ENCODE measurements around the gene TFEB.

The TFEB gene

DNA sequence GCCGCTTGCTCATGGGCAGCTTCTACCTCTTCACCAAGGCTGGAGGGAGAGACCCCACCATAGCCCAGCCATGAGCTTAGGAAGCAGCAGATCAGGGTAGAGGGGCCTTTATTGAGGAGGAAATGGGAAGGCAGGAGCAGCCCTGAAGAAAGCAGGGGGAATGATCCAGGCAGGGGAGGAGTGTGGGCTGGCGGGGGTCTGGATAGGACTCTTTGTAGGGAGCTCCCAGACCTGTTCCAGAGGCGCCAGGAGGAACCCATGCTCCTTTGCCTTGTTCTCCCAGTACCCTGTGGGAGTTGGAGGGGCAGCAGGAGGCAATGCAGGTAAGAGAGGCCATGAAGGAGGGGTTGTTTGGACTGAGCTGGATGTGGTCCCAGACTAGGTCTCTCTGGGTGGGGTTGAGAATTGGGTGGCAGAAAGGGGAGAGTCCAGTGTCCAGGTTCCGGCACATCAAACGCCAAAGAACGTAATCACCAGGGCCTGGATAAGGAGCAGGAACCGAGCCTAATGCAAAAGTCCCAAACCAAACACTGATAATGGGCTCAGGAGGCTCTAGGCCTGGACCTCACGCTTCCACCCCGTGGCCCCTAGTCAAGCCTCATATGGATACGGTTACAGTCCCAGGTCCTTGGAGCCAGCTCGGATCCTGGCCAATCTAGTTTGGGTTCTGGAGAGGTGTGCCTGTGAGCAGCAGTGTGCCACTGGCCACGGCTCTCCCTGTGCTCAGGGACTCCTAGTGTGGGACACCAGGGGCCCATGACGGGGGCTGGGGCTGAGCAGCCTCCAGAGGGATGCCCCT, 23.9 kb upstream of the TFEB start:
- Histone ChIP-seq H3K4me3 (replicated peaks; ENCODE audit: insufficient read depth, low read length) (no peak overlapping the region), H3K27ac (replicated peaks) (no peak overlapping the region), H3K27me3 (ENCODE audit: insufficient read depth, poor library complexity, severe bottlenecking) (no peaks in the 10 kb centered on the region)
- DNase-seq (ENCODE audit: low read depth in 1 of 2, low spot score in 1 of 2), result no peak
- TF ChIP-seq SPI1 (IDR thresholded peaks at IDR 0.05; ENCODE audit: borderline replicate concordance, low read depth), result no peak
- TF ChIP-seq GABPA (IDR thresholded peaks at IDR 0.05; ENCODE audit: low read depth), result no peak
- TF ChIP-seq POLR2AphosphoS5 (IDR thresholded peaks at IDR 0.05; ENCODE audit: low read depth), result no peak
- TF ChIP-seq, protein P1, sequence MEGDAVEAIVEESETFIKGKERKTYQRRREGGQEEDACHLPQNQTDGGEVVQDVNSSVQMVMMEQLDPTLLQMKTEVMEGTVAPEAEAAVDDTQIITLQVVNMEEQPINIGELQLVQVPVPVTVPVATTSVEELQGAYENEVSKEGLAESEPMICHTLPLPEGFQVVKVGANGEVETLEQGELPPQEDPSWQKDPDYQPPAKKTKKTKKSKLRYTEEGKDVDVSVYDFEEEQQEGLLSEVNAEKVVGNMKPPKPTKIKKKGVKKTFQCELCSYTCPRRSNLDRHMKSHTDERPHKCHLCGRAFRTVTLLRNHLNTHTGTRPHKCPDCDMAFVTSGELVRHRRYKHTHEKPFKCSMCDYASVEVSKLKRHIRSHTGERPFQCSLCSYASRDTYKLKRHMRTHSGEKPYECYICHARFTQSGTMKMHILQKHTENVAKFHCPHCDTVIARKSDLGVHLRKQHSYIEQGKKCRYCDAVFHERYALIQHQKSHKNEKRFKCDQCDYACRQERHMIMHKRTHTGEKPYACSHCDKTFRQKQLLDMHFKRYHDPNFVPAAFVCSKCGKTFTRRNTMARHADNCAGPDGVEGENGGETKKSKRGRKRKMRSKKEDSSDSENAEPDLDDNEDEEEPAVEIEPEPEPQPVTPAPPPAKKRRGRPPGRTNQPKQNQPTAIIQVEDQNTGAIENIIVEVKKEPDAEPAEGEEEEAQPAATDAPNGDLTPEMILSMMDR (IDR thresholded peaks at IDR 0.05; ENCODE audit: insufficient read depth, low read length), result no peak
- TF ChIP-seq, protein P2, sequence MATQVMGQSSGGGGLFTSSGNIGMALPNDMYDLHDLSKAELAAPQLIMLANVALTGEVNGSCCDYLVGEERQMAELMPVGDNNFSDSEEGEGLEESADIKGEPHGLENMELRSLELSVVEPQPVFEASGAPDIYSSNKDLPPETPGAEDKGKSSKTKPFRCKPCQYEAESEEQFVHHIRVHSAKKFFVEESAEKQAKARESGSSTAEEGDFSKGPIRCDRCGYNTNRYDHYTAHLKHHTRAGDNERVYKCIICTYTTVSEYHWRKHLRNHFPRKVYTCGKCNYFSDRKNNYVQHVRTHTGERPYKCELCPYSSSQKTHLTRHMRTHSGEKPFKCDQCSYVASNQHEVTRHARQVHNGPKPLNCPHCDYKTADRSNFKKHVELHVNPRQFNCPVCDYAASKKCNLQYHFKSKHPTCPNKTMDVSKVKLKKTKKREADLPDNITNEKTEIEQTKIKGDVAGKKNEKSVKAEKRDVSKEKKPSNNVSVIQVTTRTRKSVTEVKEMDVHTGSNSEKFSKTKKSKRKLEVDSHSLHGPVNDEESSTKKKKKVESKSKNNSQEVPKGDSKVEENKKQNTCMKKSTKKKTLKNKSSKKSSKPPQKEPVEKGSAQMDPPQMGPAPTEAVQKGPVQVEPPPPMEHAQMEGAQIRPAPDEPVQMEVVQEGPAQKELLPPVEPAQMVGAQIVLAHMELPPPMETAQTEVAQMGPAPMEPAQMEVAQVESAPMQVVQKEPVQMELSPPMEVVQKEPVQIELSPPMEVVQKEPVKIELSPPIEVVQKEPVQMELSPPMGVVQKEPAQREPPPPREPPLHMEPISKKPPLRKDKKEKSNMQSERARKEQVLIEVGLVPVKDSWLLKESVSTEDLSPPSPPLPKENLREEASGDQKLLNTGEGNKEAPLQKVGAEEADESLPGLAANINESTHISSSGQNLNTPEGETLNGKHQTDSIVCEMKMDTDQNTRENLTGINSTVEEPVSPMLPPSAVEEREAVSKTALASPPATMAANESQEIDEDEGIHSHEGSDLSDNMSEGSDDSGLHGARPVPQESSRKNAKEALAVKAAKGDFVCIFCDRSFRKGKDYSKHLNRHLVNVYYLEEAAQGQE (IDR thresholded peaks at IDR 0.05; ENCODE audit: insufficient replicate concordance, low read depth), result no peak

DNA sequence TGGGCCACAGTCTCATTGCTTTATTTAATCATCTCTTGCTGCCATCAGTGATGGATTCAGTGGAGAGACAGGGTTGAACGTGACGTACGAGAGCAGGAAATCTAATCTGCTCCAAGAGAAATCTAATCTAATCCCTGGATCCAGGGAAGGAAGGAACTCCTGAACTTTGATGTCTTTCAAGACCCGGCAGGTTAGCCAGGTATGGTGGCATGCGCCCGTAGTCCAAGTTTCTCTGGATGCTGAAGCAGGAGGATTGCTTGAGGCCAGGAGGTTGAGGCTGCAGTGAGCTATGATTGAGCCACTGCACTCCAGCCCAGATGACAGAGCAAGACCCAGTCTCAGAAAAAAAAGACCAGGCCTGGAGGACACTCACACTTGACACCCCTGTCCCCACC, 23.2 kb upstream of the TFEB start:
- DNase-seq (ENCODE audit: low read depth in 1 of 2, low spot score in 1 of 2), result no peak
- TF ChIP-seq POLR2AphosphoS5 (IDR thresholded peaks at IDR 0.05; ENCODE audit: low read depth), result no peak
- TF ChIP-seq, protein P1 (IDR thresholded peaks at IDR 0.05; ENCODE audit: insufficient read depth, low read length), result no peak
- TF ChIP-seq GABPA (IDR thresholded peaks at IDR 0.05; ENCODE audit: low read depth), result no peak
- TF ChIP-seq SPI1 (IDR thresholded peaks at IDR 0.05; ENCODE audit: borderline replicate concordance, low read depth), result no peak
- TF ChIP-seq, protein P2 (IDR thresholded peaks at IDR 0.05; ENCODE audit: insufficient replicate concordance, low read depth), result no peak
- Histone ChIP-seq H3K4me3 (replicated peaks; ENCODE audit: insufficient read depth, low read length) (no peak overlapping the region), H3K27ac (replicated peaks) (no peak overlapping the region), H3K27me3 (ENCODE audit: insufficient read depth, poor library complexity, severe bottlenecking) (no peaks in the 10 kb centered on the region)

DNA sequence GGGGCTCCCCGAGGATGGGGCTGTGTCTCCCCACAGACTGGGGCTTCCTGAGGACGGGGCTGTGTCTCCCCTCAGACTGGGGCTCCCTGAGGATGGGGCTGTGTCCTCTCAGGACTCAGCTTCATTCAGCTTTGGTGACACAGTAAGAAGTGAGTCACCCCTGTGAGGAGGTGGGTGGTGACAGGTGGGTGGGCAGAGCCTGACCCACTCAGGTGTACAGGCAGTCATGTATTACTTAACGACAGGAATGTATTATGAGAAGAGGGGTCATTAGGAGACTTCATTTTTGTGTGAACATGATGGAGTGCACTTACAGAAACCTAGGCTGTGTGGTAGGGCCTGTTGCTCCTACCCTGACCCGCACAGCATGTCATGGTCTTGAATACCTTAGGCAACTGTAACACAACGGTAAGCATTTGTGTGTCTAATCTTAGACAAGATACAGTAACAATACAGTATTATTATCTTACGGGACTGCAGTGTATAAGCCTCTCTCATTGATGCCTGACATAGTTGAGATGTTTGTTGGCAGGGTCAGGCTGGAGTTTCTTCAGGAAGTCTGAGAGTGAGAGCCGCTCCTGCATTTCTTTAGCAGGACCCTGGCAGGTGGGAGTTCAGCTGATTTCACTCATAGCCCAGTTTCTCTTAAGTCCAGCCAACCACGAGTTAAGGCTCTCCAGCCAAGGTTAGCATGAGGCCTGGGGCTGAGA, 22.7 kb upstream of the TFEB start:
- Histone ChIP-seq H3K4me3 (replicated peaks; ENCODE audit: insufficient read depth, low read length) (no peak overlapping the region), H3K27me3 (ENCODE audit: insufficient read depth, poor library complexity, severe bottlenecking) (no peaks in the 10 kb centered on the region), H3K27ac (replicated peaks) (no peak overlapping the region)
- DNase-seq (ENCODE audit: low read depth in 1 of 2, low spot score in 1 of 2), result no peak
- TF ChIP-seq SPI1 (IDR thresholded peaks at IDR 0.05; ENCODE audit: borderline replicate concordance, low read depth), result no peak
- TF ChIP-seq GABPA (IDR thresholded peaks at IDR 0.05; ENCODE audit: low read depth), result no peak

DNA sequence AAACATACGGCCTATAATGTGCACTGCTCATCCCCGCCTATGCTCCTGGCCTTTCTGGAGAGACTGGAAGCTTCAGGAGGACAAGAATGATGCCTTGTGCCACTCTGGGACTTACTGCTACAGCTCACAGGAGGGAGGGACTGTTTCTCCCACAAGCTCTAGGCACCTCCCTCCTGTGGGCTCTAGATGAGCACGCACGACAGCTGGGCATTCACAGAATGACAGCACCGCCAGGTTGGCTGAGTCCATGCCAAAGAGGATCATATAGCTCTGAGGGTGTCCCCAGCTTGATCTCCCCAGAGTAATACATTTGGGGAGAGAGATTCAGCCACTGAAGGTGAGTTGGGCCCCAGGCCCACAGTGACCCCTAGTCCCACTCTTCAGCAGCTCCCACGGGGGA, 21.9 kb upstream of the TFEB start:
- H3K4me3 ChIP-seq (replicated peaks; ENCODE audit: insufficient read depth, low read length), result no peak overlapping the region
- no peaks in the 10 kb centered on the region for H3K27me3 ChIP-seq (ENCODE audit: insufficient read depth, poor library complexity, severe bottlenecking)
- TF ChIP-seq, protein P2 (IDR thresholded peaks at IDR 0.05; ENCODE audit: insufficient replicate concordance, low read depth), result no peak
- TF ChIP-seq, protein P1 (IDR thresholded peaks at IDR 0.05; ENCODE audit: insufficient read depth, low read length), result no peak
- TF ChIP-seq GABPA (IDR thresholded peaks at IDR 0.05; ENCODE audit: low read depth), result no peak
- no peak for TF ChIP-seq SPI1 (IDR thresholded peaks at IDR 0.05; ENCODE audit: borderline replicate concordance, low read depth)
- TF ChIP-seq POLR2AphosphoS5 (IDR thresholded peaks at IDR 0.05; ENCODE audit: low read depth), result no peak
- no peak overlapping the region for H3K27ac ChIP-seq (replicated peaks)
- DNase-seq (ENCODE audit: low read depth in 1 of 2, low spot score in 1 of 2), result no peak
